ENCODE data around the gene LGI4.

LGI4 gene

GRCh38 chr19:35160629-35161433, 26.0 kb upstream of the LGI4 start:
- no peak for DNase-seq (ENCODE audit: low read depth)
- H3K4me3 ChIP-seq (ENCODE audit: low read length), result no peak overlapping the region
- TF ChIP-seq, protein P1, sequence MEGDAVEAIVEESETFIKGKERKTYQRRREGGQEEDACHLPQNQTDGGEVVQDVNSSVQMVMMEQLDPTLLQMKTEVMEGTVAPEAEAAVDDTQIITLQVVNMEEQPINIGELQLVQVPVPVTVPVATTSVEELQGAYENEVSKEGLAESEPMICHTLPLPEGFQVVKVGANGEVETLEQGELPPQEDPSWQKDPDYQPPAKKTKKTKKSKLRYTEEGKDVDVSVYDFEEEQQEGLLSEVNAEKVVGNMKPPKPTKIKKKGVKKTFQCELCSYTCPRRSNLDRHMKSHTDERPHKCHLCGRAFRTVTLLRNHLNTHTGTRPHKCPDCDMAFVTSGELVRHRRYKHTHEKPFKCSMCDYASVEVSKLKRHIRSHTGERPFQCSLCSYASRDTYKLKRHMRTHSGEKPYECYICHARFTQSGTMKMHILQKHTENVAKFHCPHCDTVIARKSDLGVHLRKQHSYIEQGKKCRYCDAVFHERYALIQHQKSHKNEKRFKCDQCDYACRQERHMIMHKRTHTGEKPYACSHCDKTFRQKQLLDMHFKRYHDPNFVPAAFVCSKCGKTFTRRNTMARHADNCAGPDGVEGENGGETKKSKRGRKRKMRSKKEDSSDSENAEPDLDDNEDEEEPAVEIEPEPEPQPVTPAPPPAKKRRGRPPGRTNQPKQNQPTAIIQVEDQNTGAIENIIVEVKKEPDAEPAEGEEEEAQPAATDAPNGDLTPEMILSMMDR (conservative IDR thresholded peaks at IDR 0.05; ENCODE audit: low read depth, low read length), result no peak

DNA sequence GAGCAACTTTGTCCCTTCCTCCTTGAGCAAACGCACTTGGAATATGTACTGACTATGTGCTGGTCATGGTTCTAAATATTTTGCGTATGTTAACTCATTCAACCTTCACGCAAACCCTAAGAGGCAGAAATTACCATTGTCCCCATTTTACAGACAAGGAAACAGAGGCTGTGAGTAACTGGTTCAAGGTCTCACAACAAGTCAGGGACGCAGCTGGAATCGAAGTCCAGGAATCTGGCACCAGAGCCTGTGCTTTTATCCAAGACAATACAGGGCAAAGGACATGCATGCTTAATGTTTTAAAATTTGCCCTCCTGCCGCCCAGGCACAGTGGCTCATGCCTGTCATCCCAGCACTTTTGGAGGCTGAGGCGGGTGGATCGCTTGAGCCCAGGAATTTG, 24.7 kb upstream of the LGI4 start:
- DNase-seq (ENCODE audit: low read depth), result no peak
- H3K4me3 ChIP-seq (ENCODE audit: low read length), result no peak overlapping the region
- TF ChIP-seq, protein P1 (conservative IDR thresholded peaks at IDR 0.05; ENCODE audit: low read depth, low read length), result no peak

DNA sequence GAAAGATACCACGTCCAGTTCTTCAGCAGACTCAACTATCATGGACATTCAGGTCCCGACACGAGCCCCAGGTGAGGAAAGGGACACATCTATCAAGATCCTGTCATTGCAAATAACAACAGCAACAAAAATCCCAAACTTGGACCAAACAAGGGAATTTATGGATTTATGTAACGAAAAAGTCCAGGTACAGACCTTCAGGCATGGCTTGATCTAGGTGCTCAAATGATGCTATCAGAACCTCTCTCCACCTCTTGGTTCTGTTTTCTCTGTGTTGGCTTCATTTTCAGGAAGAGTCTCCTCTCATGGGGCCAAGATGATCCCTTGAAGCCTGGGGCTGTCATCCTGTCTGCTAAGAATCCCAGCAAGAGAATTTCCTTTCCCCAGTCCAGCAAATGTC, 22.6 kb upstream of the LGI4 start:
- no peak for DNase-seq (ENCODE audit: low read depth)
- TF ChIP-seq, protein P1 (conservative IDR thresholded peaks at IDR 0.05; ENCODE audit: low read depth, low read length), result no peak

GRCh38 chr19:35156673-35157014, 21.8 kb upstream of the LGI4 start:
- H3K4me3 ChIP-seq (ENCODE audit: low read length), result no peak overlapping the region
- DNase-seq (ENCODE audit: low read depth), result no peak
- TF ChIP-seq, protein P1 (conservative IDR thresholded peaks at IDR 0.05; ENCODE audit: low read depth, low read length), result no peak

More for the DNA sequence above, 22.6 kb upstream of the LGI4 start:
- no peak overlapping the region for H3K4me3 ChIP-seq (ENCODE audit: low read length)

DNA sequence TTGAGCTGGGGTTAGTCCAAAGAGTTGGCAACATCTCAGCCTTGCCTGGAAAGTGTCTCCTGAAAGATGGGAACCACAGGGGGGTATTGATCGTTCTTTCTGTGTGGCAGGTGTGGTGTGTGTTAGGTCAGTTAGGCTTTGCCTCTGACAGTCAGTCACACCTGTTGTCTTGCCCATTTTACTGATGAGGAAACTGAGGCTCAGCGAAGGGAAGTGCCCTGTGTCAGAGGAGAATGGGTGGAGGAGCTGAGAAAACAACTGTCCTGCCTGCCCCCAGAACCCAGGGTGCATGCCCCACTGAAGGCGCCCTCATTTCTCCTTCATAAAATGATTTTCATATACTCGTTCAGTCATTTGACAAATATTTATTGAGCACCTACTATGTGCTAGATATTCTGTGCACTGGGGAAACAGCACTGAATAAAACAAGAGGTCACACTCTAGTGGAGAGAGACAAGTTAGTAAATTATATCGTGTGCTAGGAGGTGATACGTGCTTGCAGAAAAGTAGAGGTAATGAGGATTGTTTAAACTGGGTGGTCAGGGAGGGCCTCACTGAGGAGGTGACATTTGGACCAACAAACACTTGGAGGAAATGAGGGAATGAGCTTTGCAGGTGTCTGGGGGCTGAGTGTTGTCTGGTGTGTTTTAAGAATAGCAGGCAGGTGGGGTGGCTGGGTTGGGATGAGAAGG, 21.3 kb upstream of the LGI4 start:
- H3K4me3 ChIP-seq (ENCODE audit: low read length), result no peak overlapping the region
- TF ChIP-seq, protein P1 (conservative IDR thresholded peaks at IDR 0.05; ENCODE audit: low read depth, low read length), result no peak
- no peak for DNase-seq (ENCODE audit: low read depth)

GRCh38 chr19:35155441-35155840, 20.6 kb upstream of the LGI4 start:
- TF ChIP-seq, protein P1 (conservative IDR thresholded peaks at IDR 0.05; ENCODE audit: low read depth, low read length), result no peak
- DNase-seq (ENCODE audit: low read depth), result no peak
- peak overlapping the region; percentile 62 for H3K4me3 ChIP-seq (ENCODE audit: low read length)
